Breast epithelium (tissue), 4 donors: ENCODE measurements around the gene SCUBE2. TPM values are rescaled to one million over a fixed set of nuclear protein-coding genes. Genes with fewer than 3 reads are reported as not detected.

Experiments used
- DNase-seq, 2 donors: peaks; one replicate each; pipeline ENCODE4 v3.0.0-alpha.2; 2019; ENCODE audit warnings: low spot score in 2 of 2
- H3K27ac ChIP-seq, 2 donors: fragments of 200-600 bp; sonication (generic) in 1 of 2; one replicate each; pipeline ENCODE4 v1.5.1; 2016 to 2019; ENCODE audit warnings: mild to moderate bottlenecking in 1 of 2
- H3K27me3 ChIP-seq, 2 donors: fragments of 200-600 bp; sonication (generic) in 1 of 2; one replicate each; pipeline versions ENCODE4 v1.5.1 to v1.6.0; 2017 to 2019; ENCODE audit warnings: control low read depth in 1 of 2, mild to moderate bottlenecking in 1 of 2
- H3K36me3 ChIP-seq: fragments of 200-600 bp; one replicate; pipeline ENCODE4 v1.5.1; 2019
- H3K4me1 ChIP-seq, 2 donors: fragments of 200-600 bp; sonication (generic); one replicate each; pipeline ENCODE4 v1.5.1; 2016 to 2019; ENCODE audit warnings: control low read depth in 1 of 2
- H3K4me3 ChIP-seq, 3 donors: fragments of 200-600 bp; sonication (generic); 1 replicate in 2 of 3; 2 replicates in 1 of 3; pipeline ENCODE4 v1.5.1; 2016 to 2019; ENCODE audit warnings: mild to moderate bottlenecking in 3 of 3, moderate library complexity in 2 of 3
- H3K9me3 ChIP-seq, 2 donors: fragments of 200-600 bp; sonication (generic) in 1 of 2; one replicate each; pipeline ENCODE4 v1.5.1; 2016 to 2019; ENCODE audit warnings: control low read depth in 1 of 2
- CTCF ChIP-seq, 3 donors: fragments of 450-650 bp; IDR thresholded peaks; one replicate each; pipeline ENCODE4 v1.5.1; 2016 to 2017; ENCODE audit warnings: antibody characterized with exemption in 3 of 3, mild to moderate bottlenecking in 3 of 3, moderate library complexity in 3 of 3
- POLR2A ChIP-seq: fragments of 450-650 bp; IDR thresholded peaks from one replicate; pipeline ENCODE4 v1.6.1; 2016; ENCODE audit warnings: antibody characterized with exemption, mild to moderate bottlenecking, moderate library complexity
- POLR2AphosphoS5 ChIP-seq, 3 donors: sonication (generic); formaldehyde crosslinking; IDR thresholded peaks; one replicate each; pipeline ENCODE4 v1.6.1; 2017; ENCODE audit warnings: antibody characterized with exemption in 3 of 3
- intact Hi-C: fragments of 100-400 bp; cut with DNase I; formaldehyde crosslinking; loops from one replicate; pipeline ENCODE4 v1.15.1; 2023; ENCODE audit warnings: low total_unique reads
- total RNA-seq, 3 donors: library from RNA; depleted of rRNA; stranded (reverse); fragments of >200 nt; gene quantifications; one replicate each; pipeline ENCODE4 v1.1.0, GENCODE V29; 2016

SCUBE2 gene
- total RNA-seq, 3 donors from 2014 or later, result 35.7 to 139 (median 78.7) TPM

DNA sequence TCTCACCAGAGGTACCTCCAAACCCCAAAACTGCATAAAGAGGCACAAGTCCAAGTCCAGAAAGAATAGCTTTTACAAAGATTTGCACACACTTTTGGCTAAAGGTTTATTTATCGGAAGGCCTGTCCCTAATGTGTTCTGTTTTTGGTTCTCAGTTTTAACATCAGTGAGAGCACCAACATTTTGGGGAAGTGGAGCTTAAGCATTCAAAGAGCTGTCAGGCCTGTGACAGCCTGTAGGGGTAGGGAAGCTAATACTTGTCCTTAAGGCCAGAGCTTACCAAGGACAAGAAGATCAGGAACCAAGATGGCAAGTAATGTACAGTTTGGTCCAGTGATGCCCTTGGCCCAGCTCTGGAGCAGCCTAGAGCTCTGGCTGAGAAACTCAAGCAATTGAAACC, 38.9 kb upstream of the SCUBE2 start:
- H3K9me3 ChIP-seq, result no peaks in the 10 kb centered on the region
- no peak overlapping the region for H3K4me3 ChIP-seq
- TF ChIP-seq CTCF (IDR thresholded peaks at IDR 0.05), result no peak
- TF ChIP-seq POLR2AphosphoS5 (IDR thresholded peaks at IDR 0.05), result no peak
- no peak for TF ChIP-seq POLR2A
- intact Hi-C loops, result no loop called here
- no peak overlapping the region for H3K27ac ChIP-seq
- no peak for DNase-seq
- no peaks in the 10 kb centered on the region for H3K27me3 ChIP-seq
- no peaks in the 10 kb centered on the region for H3K36me3 ChIP-seq
- H3K4me1 ChIP-seq, result no peaks in the 10 kb centered on the region

GRCh38 chr11:9126636-9127035, 35.2 kb upstream of the SCUBE2 start:
- H3K9me3 ChIP-seq, result no peaks in the 10 kb centered on the region
- DNase-seq, result no peak
- H3K36me3 ChIP-seq, result no peaks in the 10 kb centered on the region
- intact Hi-C loops, result no loop called here
- H3K4me1 ChIP-seq, result no peaks in the 10 kb centered on the region
- no peak overlapping the region for H3K27ac ChIP-seq
- H3K27me3 ChIP-seq, result no peaks in the 10 kb centered on the region
- no peak overlapping the region for H3K4me3 ChIP-seq
- TF ChIP-seq POLR2AphosphoS5 (IDR thresholded peaks at IDR 0.05), result no peak

- H3K36me3 ChIP-seq, result no peaks in the 10 kb centered on the region
- no peak overlapping the region for H3K27ac ChIP-seq
- no peaks in the 10 kb centered on the region for H3K9me3 ChIP-seq
- no peak for DNase-seq
- no peaks in the 10 kb centered on the region for H3K4me1 ChIP-seq
- H3K4me3 ChIP-seq, result no peak overlapping the region
- TF ChIP-seq POLR2AphosphoS5 (IDR thresholded peaks at IDR 0.05), result no peak
- TF ChIP-seq CTCF (IDR thresholded peaks at IDR 0.05), result no peak
- no peak for TF ChIP-seq POLR2A
- intact Hi-C loops, result no loop called here
- H3K27me3 ChIP-seq, result no peaks in the 10 kb centered on the region
Measured at GRCh38 chr11:9125185-9125886, 33.9 kb upstream of the SCUBE2 start.

DNA sequence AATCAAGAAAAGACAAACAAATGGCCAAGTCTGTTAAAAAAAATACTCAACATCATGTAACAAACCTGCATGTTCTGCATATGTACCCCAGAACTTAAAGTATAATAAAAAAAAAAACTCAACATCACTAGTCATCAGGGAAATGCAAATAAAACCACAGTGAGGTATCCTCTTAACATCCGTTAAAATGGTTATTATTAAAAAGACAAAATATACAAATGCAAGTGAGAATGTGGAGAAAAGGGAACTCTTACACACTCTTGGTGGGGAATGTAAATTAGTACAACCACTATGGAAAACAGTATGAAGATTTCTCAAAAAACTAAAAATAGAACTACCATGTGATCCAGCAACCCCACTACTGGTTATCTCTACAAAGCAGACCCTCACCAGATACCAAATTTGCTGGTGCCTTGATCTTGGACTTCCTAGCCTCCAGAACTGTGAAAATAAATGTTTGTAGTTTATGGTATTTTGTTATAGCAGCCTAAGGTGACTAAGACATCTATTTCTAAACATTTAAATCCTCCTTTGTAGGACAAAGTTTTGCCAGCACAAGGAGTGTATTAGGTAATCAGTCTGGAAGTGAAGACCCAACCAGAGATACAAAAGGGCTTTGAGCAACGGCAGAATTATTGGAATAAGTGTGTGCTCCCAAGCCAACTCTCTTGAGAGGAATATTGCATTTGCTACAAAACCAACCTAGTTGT, 32.4 kb upstream of the SCUBE2 start:
- Histone ChIP-seq H3K27me3 (no peaks in the 10 kb centered on the region), H3K4me1 (no peaks in the 10 kb centered on the region), H3K36me3 (no peaks in the 10 kb centered on the region), H3K4me3 (no peak overlapping the region), H3K9me3 (no peaks in the 10 kb centered on the region), H3K27ac (no peak overlapping the region)
- no peak for DNase-seq
- no peak for TF ChIP-seq POLR2A
- intact Hi-C loops, result no loop called here

DNA sequence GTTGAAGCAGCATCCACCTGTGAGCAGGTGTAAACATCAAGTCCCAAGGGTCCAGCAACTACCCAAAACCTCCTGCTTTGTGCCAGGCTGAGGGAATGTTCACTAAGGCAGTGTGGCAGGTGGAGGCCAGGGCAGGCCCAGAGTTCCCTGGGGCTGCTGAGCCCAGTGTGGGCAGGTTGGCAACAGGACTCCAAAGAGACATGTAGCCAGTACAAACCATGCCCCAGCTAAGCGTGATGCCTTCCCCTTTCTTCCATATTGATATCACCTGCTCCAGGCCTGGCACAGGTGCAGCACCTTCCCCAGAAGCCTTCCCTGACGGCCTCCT, 30.0 kb upstream of the SCUBE2 start:
- H3K27ac ChIP-seq, result no peak overlapping the region
- no peak for DNase-seq
- no peaks in the 10 kb centered on the region for H3K27me3 ChIP-seq
- H3K36me3 ChIP-seq, result no peaks in the 10 kb centered on the region
- H3K4me3 ChIP-seq, result no peak overlapping the region
- TF ChIP-seq POLR2A (no peak), CTCF (IDR thresholded peaks at IDR 0.05) (no peak), POLR2AphosphoS5 (IDR thresholded peaks at IDR 0.05) (no peak)
- H3K9me3 ChIP-seq, result no peaks in the 10 kb centered on the region
- no peaks in the 10 kb centered on the region for H3K4me1 ChIP-seq
- intact Hi-C loops, result no loop called here

- Histone ChIP-seq H3K36me3 (no peaks in the 10 kb centered on the region), H3K4me1 (no peaks in the 10 kb centered on the region), H3K27ac (no peak overlapping the region), H3K27me3 (no peaks in the 10 kb centered on the region), H3K4me3 (no peak overlapping the region), H3K9me3 (no peaks in the 10 kb centered on the region)
- TF ChIP-seq POLR2A (no peak), POLR2AphosphoS5 (IDR thresholded peaks at IDR 0.05) (no peak), CTCF (IDR thresholded peaks at IDR 0.05) (no peak)
- DNase-seq, result no peak
- intact Hi-C loops, result no loop called here
Measured at GRCh38 chr11:9120664-9121468, 29.5 kb upstream of the SCUBE2 start.
